ENCODE measurements around the gene PSME3IP1. TPM values are rescaled to one million over a fixed set of nuclear protein-coding genes. Genes with fewer than 3 reads are reported as not detected.

PSME3IP1 gene
- polyA plus RNA-seq, 3 donors: 75.4 to 133 (median 78.6) TPM

DNA sequence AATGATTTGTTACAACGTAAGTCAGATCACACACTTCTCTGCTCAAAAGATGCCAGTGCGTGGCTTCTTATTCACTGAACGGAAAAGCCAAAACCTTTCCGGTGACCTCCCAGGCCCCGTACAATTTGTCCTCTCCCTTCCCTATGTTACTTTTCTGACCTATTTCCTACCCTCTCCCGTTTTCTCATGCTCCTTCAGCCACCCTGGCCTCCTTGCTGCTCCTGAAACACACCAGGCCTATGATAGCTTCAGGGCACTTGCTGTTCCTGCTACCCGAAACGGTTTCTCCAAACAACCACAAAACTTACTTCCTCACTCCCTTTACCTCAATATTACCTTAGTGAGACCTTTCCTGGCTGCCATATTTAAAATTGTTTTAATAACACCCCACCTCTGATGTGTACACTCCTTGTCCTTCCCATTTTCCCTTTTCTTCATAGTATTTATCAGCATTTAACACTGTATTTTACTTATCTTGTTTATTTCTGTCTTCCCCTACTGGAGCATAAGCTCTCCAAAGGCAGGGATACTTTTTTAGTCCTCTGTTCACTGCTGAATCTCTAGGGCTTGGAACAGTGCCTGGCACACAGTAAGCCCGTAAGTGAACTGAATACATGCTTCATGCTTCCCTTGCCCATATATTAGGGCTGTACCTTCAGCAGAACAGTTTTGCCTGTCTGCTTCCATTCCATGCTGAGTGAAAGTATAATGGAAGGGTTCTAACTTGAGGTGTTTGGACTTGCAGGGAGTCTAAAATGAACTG is 48.3 kb upstream of the PSME3IP1 start:
- Histone ChIP-seq H3K36me3 (replicated peaks in 1 of 2; ENCODE audit: control insufficient read depth in 1 of 2, insufficient read depth in 2 of 2, low read length in 2 of 2) (peaks cover 76 to 96% of the 10 kb centered on the region in 2 donors), H3K27ac (ENCODE audit: low read depth in 1 of 2, low read length in 2 of 2) (no peak overlapping the region), H3K27me3 (ENCODE audit: control insufficient read depth in 2 of 2, insufficient read depth in 2 of 2, low read length in 2 of 2) (no peaks in the 10 kb centered on the region), H3K9ac (ENCODE audit: insufficient read depth, low read length, poor library complexity, severe bottlenecking) (no peak overlapping the region), H3K4me1 (ENCODE audit: control insufficient read depth in 1 of 2, insufficient read depth in 2 of 2, low read length in 2 of 2) (peaks cover 4 to 11% of the 10 kb centered on the region in 2 donors), H3K9me3 (replicated peaks in 1 of 2; ENCODE audit: control insufficient read depth in 1 of 2, insufficient read depth in 1 of 2, low read length in 2 of 2) (no peaks in the 10 kb centered on the region), H3K79me2 (ENCODE audit: insufficient read depth, low read length) (no peaks in the 10 kb centered on the region), H3K4me3 (replicated peaks in 1 of 3; ENCODE audit: low read depth in 2 of 3, low read length in 3 of 3) (no peak overlapping the region), H4K20me1 (ENCODE audit: insufficient read depth, low read length) (no peaks in the 10 kb centered on the region), H2AFZ (ENCODE audit: insufficient read depth, low read depth, low read length, poor library complexity, severe bottlenecking) (no peak overlapping the region), H3K4me2 (replicated peaks; ENCODE audit: extremely low read depth, low read length, poor library complexity, severe bottlenecking) (no peak overlapping the region)
- Mint-ChIP-seq H3K27ac (peak overlapping the region in 1 of 7 donors; percentile 4), H3K4me3 (no peak overlapping the region), H3K36me3 (peaks cover 73 to 84% of the 10 kb centered on the region in 2 donors), H3K9me3 (no peaks in the 10 kb centered on the region), H3K4me1 (peaks cover 9% of the 10 kb centered on the region), H3K27me3 (ENCODE audit: low read depth in 3 of 3) (no peaks in the 10 kb centered on the region)
- TF ChIP-seq, protein P1, sequence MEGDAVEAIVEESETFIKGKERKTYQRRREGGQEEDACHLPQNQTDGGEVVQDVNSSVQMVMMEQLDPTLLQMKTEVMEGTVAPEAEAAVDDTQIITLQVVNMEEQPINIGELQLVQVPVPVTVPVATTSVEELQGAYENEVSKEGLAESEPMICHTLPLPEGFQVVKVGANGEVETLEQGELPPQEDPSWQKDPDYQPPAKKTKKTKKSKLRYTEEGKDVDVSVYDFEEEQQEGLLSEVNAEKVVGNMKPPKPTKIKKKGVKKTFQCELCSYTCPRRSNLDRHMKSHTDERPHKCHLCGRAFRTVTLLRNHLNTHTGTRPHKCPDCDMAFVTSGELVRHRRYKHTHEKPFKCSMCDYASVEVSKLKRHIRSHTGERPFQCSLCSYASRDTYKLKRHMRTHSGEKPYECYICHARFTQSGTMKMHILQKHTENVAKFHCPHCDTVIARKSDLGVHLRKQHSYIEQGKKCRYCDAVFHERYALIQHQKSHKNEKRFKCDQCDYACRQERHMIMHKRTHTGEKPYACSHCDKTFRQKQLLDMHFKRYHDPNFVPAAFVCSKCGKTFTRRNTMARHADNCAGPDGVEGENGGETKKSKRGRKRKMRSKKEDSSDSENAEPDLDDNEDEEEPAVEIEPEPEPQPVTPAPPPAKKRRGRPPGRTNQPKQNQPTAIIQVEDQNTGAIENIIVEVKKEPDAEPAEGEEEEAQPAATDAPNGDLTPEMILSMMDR (IDR thresholded peaks at IDR 0.05): no peak
- intact Hi-C loops (cut with micrococcal nuclease): no loop called here
- 98% methylated on average over 9 of the region's 9 CpGs for WGBS (ENCODE audit: insufficient coverage)
- no peak for DNase-seq

DNA sequence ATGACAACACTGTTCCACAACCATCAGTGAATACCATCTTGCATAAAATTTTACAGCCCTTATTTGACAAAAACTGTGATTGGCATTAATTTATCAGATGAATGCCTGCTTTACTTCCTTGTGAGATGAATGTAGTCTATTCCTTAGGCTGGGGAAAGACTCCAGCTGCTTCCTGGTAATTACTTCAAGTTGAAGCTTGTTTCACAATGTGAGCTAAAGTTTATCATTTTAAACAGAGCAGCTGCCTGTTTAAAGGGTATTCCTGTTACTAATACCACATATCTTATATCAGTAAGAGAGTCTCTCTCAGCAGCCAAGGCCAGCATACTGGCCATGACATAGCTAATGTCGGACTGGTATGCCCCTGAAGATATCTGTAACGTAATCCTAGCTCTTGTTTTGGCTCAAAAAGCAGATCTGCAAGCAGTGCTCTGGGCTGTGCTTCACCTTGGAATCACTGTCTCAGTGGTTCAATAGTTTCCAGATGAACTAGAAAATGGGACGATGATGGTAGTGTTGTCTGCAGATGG is 46.0 kb upstream of the PSME3IP1 start:
- no peaks in the 10 kb centered on the region for H3K27me3 ChIP-seq (ENCODE audit: control insufficient read depth in 2 of 2, insufficient read depth in 2 of 2, low read length in 2 of 2)
- peaks cover 82 to 99% of the 10 kb centered on the region in 2 donors for H3K36me3 ChIP-seq (replicated peaks in 1 of 2; ENCODE audit: control insufficient read depth in 1 of 2, insufficient read depth in 2 of 2, low read length in 2 of 2)
- H3K9me3 ChIP-seq (replicated peaks in 1 of 2; ENCODE audit: control insufficient read depth in 1 of 2, insufficient read depth in 1 of 2, low read length in 2 of 2): no peaks in the 10 kb centered on the region
- H3K4me1 ChIP-seq (ENCODE audit: control insufficient read depth in 1 of 2, insufficient read depth in 2 of 2, low read length in 2 of 2): peaks cover 4 to 11% of the 10 kb centered on the region in 2 donors
- Mint-ChIP-seq H3K4me1 (peaks cover 9% of the 10 kb centered on the region), H3K27ac (no peak overlapping the region), H3K4me3 (no peak overlapping the region), H3K27me3 (ENCODE audit: low read depth in 3 of 3) (no peaks in the 10 kb centered on the region), H3K9me3 (no peaks in the 10 kb centered on the region), H3K36me3 (peaks cover 77 to 86% of the 10 kb centered on the region in 2 donors)
- H3K4me2 ChIP-seq (replicated peaks; ENCODE audit: extremely low read depth, low read length, poor library complexity, severe bottlenecking): no peak overlapping the region
- 94% methylated on average over 3 of the region's 3 CpGs for WGBS (ENCODE audit: insufficient coverage)
- intact Hi-C loops (cut with micrococcal nuclease): no loop called here
- no peak overlapping the region for H2AFZ ChIP-seq (ENCODE audit: insufficient read depth, low read depth, low read length, poor library complexity, severe bottlenecking)
- no peaks in the 10 kb centered on the region for H3K79me2 ChIP-seq (ENCODE audit: insufficient read depth, low read length)
- no peak overlapping the region for H3K4me3 ChIP-seq (replicated peaks in 1 of 3; ENCODE audit: low read depth in 2 of 3, low read length in 3 of 3)
- no peak overlapping the region for H3K9ac ChIP-seq (ENCODE audit: insufficient read depth, low read length, poor library complexity, severe bottlenecking)
- TF ChIP-seq, protein P1 (IDR thresholded peaks at IDR 0.05): no peak
- no peak overlapping the region for H3K27ac ChIP-seq (ENCODE audit: low read depth in 1 of 2, low read length in 2 of 2)
- no peaks in the 10 kb centered on the region for H4K20me1 ChIP-seq (ENCODE audit: insufficient read depth, low read length)
- no peak for DNase-seq

Measured in CD14-positive monocyte (primary cell).